CD4-positive, alpha-beta T cell treated with Interleukin-17A for 1 hour (primary cell): ENCODE measurements around the gene BRD9.

Source experiments
- DNase-seq: peaks from one replicate; pipeline ENCODE4 v3.0.0-alpha.2; 2020

The BRD9 gene

DNA sequence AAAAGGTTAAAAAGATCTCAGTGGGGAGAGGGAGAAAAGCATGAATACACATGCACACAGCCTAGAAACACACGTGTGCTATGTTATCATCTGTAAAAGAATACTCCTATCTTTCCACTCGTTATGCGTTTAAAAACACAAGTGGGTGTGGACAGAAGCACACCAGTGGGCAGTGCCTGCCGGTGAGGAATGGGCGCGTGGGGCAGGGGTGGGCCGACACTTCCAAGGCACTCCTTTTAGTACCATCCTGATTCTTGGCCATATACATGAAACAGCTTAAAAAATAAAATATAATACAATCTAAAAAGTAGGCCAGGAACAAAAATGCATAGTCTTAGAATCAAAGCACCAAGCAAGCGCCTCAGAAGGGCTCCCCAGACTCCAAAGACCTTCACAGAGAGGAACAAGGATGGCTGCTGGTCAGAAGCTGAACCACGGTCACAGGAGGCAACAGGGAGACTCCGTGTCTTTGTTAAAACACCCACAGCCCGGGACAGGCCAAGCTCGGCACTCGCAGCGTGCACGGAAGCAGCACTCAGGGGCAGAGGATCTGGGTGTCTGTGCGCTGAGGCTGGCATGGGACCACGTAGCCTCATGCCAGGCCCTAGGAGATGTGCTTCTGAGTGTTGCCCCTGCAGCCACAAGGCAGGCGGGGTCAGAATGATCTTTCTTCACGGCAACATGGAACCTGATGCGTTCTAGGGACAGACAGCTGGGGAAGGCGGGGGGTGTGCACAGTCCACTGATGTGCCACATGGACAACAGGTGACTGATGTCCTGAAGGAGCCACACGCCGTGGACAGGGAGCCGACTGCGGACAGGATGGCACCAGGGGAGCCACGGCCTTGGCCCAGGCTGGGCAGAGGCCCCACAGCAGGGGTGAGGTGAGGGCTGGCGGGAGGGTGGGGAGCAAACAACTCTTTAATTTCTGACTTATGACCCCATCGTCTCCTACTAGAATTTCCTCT lies 15.9 kb downstream of the BRD9 start:
- DNase-seq = no peak

DNA sequence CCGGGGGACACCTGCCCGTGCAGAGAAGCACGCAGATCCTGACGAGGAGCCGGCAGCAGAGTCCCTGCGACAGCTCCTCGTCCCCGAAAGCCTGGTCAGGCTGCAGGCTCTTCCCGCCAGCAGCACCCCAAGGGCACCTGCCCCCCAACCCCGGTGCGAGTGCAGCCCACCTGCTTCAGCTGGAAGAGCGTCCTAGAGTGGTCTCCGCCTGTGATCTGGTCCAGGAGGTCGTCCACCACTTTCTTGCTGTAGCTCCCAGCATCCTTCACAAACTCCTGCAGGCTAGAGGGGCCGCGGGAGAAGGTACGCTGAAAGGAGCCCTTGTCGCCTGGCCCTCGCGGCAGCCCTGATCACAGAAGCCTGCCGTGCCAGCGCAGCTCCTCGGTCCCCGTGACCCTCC lies 16.7 kb downstream of the BRD9 start:
- DNase-seq = no peak

DNA sequence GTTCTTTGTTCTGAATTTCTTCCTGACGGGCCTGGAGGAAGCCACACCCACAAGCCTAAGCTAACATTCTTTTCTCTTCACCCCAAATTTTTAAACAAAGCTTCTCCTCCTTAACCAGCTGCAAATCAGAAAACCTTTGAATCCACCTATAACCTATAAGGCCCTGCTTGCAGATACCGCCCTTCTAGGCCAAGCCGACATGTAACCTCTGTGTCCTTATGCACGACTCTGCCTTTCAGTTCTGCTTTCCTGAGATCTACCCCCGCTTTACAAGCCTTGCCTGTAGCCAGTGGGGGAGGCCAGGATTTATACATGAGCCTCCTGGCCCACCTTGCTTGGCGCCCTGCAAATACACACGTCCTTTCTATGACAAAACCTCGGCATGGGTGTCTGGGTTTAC lies 19.3 kb downstream of the BRD9 start:
- DNase-seq = no peak

DNA sequence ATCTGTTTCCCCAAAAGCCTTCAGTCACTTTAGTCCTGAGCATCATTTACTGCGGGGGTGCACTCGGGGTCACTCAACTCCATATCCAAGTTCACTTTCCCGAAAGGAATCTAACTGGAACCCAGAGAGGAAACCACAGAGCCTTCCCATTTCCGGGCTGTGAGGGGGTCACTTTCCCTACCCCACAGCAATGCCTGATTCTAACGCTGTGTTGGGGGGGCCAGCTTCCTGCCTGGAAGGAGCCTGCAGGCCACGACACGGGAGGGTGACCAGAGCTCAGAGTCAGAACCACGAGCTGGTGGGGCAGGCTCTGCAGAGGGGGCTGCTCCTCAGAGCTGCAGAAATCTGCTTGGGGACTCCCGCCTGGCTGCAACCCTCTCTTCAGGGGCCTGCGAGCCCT lies 20.3 kb downstream of the BRD9 start:
- DNase-seq = no peak

DNA sequence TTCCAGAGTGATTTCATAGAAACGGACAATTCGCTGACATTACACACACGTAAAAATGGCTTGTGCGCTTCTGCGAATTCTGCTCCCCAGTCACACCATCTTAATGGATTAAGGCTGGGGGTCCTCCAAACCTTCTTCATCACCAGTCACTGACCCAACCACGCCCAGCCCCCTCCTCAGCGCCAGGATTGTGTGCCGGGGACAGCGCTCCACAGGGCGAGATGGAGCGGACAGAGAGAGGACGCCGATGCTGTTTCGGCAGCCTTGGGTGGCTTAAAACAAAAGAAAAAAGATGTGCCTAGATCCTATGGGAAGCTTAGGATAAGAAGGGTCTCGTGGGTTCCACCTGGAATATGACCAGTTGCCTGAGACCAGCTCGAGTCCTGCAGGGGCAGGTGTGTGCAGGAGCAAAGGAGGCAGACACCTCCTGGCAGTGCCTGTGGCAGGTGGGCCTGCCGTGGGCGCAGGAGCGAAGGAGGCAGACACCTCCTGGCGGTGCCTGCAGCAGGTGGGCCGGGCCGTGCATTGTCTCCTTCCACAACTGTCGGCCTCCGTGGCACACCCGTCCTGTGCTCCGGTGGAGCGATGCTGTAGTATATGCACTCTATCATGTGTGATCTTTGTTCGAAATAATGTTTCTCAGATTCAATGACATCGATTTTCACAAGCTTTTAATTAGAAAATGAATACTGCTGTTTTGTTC lies 20.9 kb downstream of the BRD9 start:
- DNase-seq = no peak

DNA sequence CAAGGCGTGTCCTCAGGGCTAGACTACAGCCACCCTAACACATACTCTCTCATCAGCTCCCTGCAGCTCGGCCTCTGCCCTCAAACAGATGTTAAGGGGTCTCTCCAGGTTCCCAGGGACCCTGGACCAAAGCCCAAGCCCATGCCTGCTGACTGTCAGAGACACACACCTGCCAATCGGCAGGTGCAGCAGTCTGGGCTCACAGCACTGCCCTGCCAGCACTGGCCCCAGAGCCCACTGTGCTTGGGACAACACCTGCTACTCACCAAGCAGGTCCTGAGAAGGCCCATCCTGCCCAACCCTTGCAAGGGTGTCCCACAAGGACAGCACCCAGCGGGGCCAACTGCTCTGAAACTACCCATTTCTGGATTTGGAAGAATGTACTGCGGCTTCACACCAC lies 21.6 kb downstream of the BRD9 start:
- DNase-seq = no peak

DNA sequence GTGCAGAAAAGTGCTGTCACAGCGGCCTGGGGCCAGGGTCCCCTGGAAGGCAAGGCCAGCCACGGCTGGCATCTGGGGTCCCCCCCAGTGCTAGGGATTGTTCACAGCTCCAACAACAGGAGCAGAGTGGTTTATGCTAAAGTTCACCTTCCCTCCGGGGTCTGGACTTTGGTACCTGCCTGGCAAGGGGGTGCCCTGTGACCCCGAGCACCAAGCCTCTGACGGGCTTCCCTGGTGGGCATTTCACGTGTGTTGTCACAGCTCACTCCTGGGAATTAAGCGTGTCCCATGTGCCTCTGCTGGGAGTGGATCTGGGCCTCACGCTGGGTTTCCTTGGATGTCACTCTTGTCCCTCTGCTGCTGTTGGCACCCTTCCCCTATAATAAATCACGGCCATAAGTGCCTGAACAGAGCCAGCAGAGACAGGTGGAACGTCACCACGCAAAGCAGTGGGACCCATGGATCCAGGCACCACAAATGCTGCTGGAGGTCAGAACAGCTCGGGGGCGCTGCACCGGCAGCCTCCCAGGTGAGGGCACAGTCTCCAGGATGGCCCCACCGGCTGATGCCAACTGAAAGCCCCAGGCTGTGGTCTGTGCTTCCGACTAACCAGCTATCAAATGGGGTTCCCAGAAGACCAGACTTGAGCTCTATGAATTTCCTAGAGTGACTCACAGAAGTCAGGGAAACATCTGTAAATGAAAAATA lies 24.0 kb downstream of the BRD9 start:
- DNase-seq = no peak

DNA sequence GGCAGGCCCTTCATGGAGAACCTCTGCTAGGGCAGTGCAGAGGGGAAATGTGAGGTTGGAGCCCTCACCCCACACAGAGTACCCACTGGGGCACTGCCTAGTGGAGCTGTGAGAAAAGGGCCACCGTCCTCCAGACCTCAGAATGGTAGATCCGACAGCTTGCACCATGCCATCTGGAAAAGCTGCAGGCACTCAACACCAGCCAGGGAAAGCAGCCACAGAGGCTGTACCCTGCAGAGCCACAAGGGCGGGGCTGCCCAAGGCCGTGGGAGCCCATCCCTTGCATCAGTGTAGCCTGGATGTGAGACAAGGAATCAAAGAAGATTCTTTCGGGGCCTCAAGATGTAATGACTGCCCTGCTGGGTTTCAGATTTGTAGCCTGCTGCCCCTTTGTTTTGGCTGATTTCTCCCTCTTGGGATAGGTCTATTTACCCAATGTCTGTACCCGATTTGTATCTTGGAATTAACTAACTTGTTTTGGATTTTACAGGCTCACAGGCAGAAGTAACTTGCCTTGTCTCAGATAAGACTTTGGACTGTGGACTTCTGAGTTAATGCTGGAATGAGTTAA lies 25.2 kb downstream of the BRD9 start:
- no peak for DNase-seq

DNA sequence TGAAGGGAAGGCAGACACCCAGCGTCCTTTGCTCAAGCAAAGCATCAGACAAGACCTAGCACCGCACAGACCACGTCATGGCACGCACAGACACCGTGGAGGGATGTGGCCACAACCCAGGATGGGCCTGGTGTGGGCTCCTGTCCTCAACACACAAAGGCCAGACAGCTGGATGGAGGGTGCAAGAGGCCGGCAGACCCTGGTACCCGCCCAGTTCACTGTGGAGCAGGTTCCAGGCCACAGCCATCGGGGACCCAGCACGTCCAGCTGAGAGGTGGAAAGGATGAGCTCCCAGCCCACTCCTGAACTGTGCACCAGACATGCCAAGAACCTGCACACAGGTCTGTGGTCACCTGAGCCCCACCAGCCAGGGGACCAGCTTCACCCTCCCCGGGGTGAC lies 26.8 kb downstream of the BRD9 start:
- DNase-seq = no peak

DNA sequence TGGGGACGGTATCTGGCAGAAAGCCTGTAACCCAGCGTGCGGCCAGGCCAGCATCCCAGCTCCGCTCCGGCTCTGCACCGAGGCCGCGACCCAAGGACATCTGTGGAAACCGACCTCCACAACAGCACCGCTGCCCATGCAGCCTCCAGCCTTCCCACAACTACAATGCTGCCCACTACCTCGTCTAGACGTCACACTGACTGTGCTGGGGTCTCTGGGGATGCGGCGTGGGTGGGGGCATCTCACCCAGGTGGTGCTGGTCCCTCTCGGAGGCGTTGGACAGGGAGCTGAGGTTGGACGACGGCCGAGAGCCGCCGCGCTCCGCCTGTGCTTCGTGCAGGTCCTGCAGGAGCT lies 27.5 kb downstream of the BRD9 start:
- no peak for DNase-seq

DNA sequence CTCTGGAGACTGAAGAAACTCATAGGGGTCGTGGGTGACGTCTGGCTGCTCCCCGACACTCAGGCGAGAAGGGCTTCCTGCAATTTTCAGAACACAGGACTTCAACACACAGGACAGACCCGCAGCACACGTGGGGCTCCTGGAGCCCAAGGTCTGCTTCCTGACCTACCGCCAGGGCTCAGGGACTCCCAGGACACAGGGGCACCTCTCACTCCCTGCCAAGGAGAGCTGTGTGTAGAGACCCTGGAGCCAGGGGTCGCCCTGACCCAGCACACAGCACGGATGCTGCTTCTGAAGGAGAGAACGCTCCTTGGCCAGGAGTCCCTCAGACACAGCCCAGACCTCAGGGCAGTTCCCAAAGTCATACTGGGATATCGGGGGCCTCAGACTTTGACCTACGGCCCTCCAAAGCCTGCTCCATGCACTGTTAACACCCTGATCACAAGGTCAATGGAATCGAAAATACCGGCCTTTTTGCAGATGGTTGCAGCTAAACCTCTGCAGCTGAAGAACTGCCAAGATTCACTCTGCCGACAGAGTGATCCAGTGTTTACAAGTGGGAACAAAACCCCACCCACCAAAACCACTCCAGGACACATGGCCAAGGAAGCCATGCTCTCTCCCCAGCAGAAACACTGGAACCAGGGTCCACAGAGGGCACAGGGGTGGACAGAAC lies 28.0 kb downstream of the BRD9 start:
- DNase-seq = no peak

DNA sequence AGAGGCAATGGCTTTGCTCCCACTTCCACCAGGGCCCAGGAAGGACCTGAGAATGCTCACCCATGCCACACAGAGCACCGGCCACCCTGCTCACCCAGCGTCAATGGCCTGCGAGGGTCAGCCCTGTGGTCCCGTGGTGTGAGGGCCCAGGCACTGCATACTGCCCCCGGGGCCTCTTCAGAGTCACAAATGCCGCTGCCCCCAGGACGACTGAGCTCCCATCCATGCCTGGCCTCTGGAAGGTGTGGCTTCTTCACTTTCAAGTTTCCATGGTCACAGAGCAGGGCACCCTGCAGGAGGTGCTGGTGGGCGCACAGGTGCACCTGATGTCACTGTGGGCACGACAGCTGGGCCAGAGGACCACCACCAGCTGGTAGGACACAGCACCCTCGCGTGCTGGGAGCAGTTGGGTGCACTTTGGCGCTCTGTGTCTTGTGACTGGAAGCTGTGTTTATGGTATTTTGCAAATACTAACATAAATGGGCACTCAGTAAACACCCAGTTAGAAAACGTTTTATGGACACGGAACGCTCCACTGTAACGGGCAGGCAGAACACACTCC lies 29.3 kb downstream of the BRD9 start:
- no peak for DNase-seq

DNA sequence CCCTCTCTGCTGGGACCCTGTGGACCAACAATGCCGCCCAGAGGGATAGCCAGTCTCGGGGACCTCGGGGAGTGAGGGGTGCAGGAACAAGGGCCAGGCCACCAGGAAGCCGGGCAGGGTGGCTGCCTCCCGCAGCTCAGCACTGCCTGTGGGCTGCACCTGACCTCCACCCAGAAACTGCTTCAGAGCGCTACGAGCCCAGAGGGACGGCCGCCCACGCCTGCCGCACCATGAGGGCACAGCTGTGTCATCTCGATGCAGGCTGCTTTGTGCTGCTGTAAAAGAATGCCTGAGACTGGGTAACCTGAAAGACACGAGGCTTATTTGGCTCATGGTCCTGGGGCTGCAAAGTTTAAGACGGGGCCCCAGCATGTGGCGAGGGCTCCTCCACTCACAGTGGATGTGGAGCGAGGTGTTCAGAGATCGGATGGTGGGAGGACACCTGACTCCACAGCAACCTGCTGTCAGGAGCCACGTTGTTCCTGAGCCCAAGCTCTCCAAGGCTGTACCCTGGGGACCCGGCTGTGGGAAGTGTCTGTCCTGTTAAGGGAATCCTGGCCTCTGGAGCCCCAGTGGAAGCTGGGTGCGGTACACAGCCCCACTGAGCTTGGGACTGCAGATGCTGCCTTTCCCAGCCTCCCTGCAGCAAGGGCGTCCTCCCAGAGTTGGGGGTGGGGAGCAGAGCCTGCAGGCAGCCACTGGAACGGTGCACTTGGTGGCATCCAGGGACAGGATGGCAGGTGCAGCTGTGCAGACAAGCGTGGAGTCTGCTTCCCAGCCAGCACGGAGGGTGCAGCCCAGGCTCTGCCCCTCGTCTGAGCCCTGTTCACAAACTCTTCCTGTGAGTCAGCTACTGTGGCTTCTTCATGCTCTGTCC lies 30.0 kb downstream of the BRD9 start:
- DNase-seq = no peak

DNA sequence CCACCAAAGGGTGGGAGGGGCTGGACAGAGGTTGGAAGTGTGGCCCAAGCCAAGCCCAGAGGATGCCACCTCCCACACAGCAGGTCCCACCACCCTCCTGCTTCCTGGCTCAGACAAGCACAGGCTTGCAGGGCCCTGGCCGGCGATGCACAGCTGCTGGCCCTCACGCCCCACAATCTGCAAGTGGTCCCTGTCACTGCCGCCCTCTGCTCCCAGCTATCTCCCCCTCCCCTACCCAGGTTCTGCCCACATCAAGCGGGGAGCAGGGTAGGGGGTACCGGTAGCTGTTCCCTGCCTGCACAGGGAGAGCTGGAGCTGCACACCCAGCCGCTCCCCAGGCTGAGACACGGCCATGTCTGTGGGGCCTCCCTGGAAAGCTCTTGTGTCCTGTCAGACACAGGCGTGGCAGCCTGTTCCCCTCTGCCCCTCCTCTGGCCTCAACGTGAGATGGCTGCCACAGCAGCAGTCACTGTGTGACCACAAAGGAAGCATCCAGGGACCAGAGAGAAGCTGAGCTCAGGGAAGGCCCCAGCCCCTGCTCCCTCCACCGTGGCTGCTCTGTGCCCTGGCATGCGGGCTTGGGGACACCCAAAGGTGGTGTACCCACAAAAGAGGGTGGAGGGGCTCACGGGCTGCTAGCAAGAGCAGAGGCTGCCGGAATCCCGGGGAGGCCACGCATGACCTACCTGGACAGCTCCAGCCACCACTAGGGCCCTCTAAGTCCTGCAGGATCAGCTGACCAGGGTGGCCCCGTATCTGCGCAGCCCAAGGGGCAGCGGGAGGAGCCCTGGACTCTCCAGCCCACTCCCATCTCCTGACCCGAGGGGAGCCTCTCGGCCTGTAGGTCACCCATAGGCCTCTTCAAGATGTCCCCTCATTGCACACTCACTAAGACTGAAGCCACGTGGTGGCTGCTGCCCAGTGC lies 30.9 kb downstream of the BRD9 start:
- DNase-seq = no peak

DNA sequence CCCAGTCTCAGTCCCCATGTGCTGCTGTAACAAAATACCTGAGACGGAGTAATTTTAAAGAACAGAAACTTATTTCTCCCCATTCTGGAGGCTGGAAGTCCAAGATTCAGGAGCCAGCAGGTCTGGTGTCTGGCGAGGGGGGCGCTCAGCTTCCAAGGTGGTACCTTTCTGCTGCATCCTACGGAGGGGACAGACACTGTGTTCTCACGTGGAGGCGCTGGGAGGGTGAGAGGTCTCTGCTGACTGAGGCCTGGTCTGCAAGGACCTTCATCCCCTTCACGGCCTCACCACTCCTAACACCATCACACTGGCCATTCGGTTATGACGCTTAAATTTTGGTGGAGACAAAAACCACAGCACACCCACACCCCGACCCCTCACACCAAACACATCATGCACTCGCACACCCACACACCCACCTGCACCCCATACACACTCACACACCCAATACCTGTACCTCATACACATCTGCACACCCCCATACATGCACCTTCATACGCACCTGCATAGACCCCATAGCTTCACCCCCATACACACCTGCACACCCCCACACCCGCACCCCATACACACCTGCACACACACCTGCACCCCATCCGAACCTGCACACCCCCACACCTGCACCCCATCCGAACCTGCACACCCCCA lies 32.0 kb downstream of the BRD9 start:
- DNase-seq = no peak

DNA sequence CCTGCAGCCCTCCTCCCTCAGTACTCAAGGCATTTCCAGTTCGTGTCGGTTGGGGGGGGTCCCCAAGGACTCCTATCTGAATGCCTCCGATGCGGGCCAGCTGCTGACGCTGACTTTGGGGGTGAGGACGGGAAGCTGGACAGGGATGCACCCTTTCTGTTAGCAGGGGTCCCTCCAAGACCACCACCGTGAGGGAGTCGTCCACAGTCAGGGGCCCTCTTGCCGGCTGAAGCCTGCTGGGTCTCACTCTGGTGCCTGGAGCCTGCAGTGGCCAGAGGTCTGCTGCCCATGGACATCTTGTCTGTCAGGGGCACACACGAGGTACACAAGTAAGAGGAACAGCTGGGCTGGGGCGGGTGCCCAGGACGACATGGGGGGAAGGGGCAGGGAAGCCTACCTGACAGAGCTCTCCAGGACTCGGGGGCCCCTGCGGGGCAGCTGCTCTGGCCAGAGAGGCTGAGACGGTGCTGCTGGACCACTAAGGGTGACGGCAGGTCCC lies 32.8 kb downstream of the BRD9 start:
- DNase-seq = no peak

DNA sequence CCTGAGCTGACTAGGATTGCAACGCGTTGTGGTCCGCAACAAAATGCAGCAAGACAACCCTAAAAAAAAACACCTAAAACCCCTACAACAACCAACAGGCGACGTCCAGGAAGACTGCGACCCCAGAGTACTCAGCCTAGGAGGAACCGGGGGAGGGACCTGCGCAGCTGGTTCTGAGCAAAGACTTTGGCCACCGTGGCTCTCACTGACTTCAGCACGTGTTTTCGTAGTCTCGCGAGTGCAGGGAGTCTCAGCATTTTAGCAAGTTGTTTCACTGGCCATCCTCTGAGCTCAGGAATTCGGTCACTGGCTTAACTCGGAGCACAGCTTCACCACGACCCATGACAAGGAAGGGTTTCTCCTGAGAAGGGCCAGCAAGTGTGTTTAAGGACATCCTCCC lies 33.2 kb downstream of the BRD9 start:
- DNase-seq = no peak

DNA sequence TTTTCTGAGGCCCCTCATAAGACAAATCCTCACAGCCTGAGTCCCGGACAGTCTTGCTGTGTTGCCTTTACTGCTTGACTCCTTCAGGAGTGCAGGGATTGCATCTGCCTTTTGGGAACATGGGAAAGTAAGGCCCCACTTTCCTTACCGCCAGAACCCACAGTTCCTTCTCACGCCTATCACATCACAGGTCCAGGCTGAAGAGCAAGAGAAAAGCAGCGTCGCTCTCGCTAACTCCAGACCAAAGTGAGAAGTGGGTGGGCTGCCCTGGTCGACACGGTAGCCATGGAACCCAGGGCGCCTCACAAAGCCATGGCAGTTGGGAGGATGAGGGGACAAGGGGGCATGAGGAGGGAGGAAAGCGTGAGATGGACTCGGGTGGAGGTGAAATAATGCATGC lies 33.9 kb downstream of the BRD9 start:
- DNase-seq = no peak
